GM12878 (cell line): ENCODE results near the gene FADS1. TPM values are rescaled to one million over a fixed set of nuclear protein-coding genes. Genes with fewer than 3 reads are reported as not detected.

ENCODE experiments used
- ATAC-seq: fragments of 200-7000 bp; cut with Tn5 transposase; 3 replicates; pipeline ENCODE4 v1.9.1; 2020; ENCODE audit warnings: mild to moderate bottlenecking, moderate library complexity
- BruUV-seq: library from RNA; stranded (reverse); fragments of 400-500 nt; replicated peaks from 2 replicates; lab custom pipeline; 2021; lab: Mats Ljungman, UMichigan
- CTCF ChIA-PET: fragments of 300-600 bp; sonication (Branson Sonifier 250); formaldehyde crosslinking; extraction: SDS; loops from one replicate; lab custom pipeline; 2021; ENCODE audit warnings: inconsistent platforms; lab: Yijun Ruan, JAX
- POLR2A ChIA-PET: fragments of 350-600 bp; formaldehyde crosslinking; extraction: SDS; loops from one replicate; lab custom pipeline; 2021; ENCODE audit warnings: inconsistent platforms; lab: Charles Lee
- RAD21 ChIA-PET: fragments of 300-600 bp; sonication (Branson Sonifier 250); formaldehyde crosslinking; loops from one replicate; lab custom pipeline; 2023; ENCODE audit warnings: antibody characterized with exemption; ENCODE audit not compliant: unreplicated experiment; lab: Charles Lee
- SMC1A ChIA-PET: fragments of 300-600 bp; sonication (Branson Sonifier 250); formaldehyde crosslinking; loops from one replicate; lab custom pipeline; 2023; ENCODE audit not compliant: unreplicated experiment, uncharacterized antibody; lab: Charles Lee
- DNase-seq: peaks from one replicate; pipeline ENCODE4 v3.0.0-alpha.2; 2011; ENCODE audit warnings: low read depth, low spot score
- FAIRE-seq: peaks from 3 replicates; lab custom pipeline; 2011; peaks lifted over from hg19 to GRCh38; lab: Jason Lieb, UNC
- H2AFZ ChIP-seq: 2 replicates; pipeline ENCODE4 v1.6.0; 2011; ENCODE audit warnings: low read depth, low read length, control low read depth; ENCODE audit not compliant: control insufficient read depth
- H3K27ac ChIP-seq: 2 replicates; pipeline ENCODE4 v1.5.1; 2011; ENCODE audit warnings: control low read depth; ENCODE audit not compliant: control insufficient read depth, insufficient read depth
- H3K27me3 ChIP-seq, 2 experiments: replicated peaks in 1 of 2; 2 replicates each; pipeline versions ENCODE4 v1.6.0 to v1.6.1; 2011; ENCODE audit warnings: low read length in 1 of 2; ENCODE audit not compliant: control insufficient read depth in 2 of 2, insufficient read depth in 2 of 2
- H3K36me3 ChIP-seq, 2 experiments: 2 replicates each; pipeline ENCODE4 v1.5.1; 2011; ENCODE audit warnings: low read length in 1 of 2; ENCODE audit not compliant: control insufficient read depth in 2 of 2, insufficient read depth in 2 of 2
- H3K4me1 ChIP-seq: 2 replicates; pipeline ENCODE4 v1.6.1; 2011; ENCODE audit warnings: mild to moderate bottlenecking, low read length, moderate library complexity, mixed read lengths; ENCODE audit not compliant: control insufficient read depth, insufficient read depth
- H3K4me2 ChIP-seq: 2 replicates; pipeline ENCODE4 v1.6.0; 2011; ENCODE audit warnings: control low read depth; ENCODE audit not compliant: control insufficient read depth, insufficient read depth
- H3K4me3 ChIP-seq: fragments of 200-600 bp; sonication (generic); 2 replicates; pipeline ENCODE4 v1.5.1; 2016
- H3K79me2 ChIP-seq: 2 replicates; pipeline ENCODE4 v1.6.0; 2011; ENCODE audit warnings: low read length; ENCODE audit not compliant: control insufficient read depth, insufficient read depth
- H3K9ac ChIP-seq: 2 replicates; pipeline ENCODE4 v1.8.0; 2011; ENCODE audit warnings: low read length, control low read depth, mixed read lengths; ENCODE audit not compliant: control insufficient read depth, insufficient read depth
- H3K9me3 ChIP-seq: replicated peaks from 3 replicates; pipeline ENCODE4 v1.5.1; 2011; ENCODE audit warnings: mild to moderate bottlenecking, low read length; ENCODE audit not compliant: control insufficient read depth, insufficient read depth
- H4K20me1 ChIP-seq: 2 replicates; pipeline ENCODE4 v1.6.0; 2011; ENCODE audit not compliant: control insufficient read depth, insufficient read depth
- CBX3 ChIP-seq: fragments of 200-600 bp; sonication (generic); IDR thresholded peaks from 2 replicates; pipeline ENCODE4 v1.6.1; 2016; ENCODE audit warnings: low read depth, borderline replicate concordance
- CREB1 ChIP-seq: IDR thresholded peaks from 2 replicates; pipeline ENCODE4 v1.6.1; 2012; ENCODE audit warnings: low read depth, mild to moderate bottlenecking, inconsistent platforms
- EED ChIP-seq: sonication (generic); IDR thresholded peaks from 2 replicates; pipeline ENCODE4 v1.6.1; 2016; ENCODE audit warnings: antibody characterized with exemption, low read depth
- NFYB ChIP-seq: IDR thresholded peaks from 2 replicates; pipeline ENCODE4 v1.6.1; 2011; ENCODE audit warnings: low read depth, mild to moderate bottlenecking, low read length, improper control_type of control experiment, moderate library complexity; ENCODE audit not compliant: insufficient read depth
- NR2F1 ChIP-seq: fragments of 450-650 bp; conservative IDR thresholded peaks from 2 replicates; pipeline ENCODE4 v1.6.1; 2017; ENCODE audit warnings: mild to moderate bottlenecking
- POLR2AphosphoS2 ChIP-seq: IDR thresholded peaks from 2 replicates; pipeline ENCODE4 v1.6.1; 2011; ENCODE audit warnings: low read depth, mild to moderate bottlenecking, low read length, improper control_type of control experiment, moderate library complexity
- POLR2AphosphoS5 ChIP-seq: IDR thresholded peaks from 2 replicates; pipeline ENCODE4 v1.6.1; 2011; ENCODE audit warnings: mild to moderate bottlenecking, low read length, inconsistent platforms
- RAD21 ChIP-seq: IDR thresholded peaks from 2 replicates; pipeline ENCODE4 v1.6.1; 2011; ENCODE audit warnings: mild to moderate bottlenecking, low read depth, low read length, moderate library complexity; ENCODE audit not compliant: insufficient read depth
- RELB ChIP-seq: fragments of 450-650 bp; IDR thresholded peaks from 2 replicates; pipeline ENCODE4 v1.6.1; 2017; ENCODE audit warnings: low read depth, mild to moderate bottlenecking, moderate library complexity
- RUNX3 ChIP-seq: IDR thresholded peaks from 2 replicates; pipeline ENCODE4 v1.6.1; 2012; ENCODE audit warnings: low read length, inconsistent platforms
- SMC3 ChIP-seq: IDR thresholded peaks from 2 replicates; pipeline ENCODE4 v1.6.1; 2011; ENCODE audit warnings: low read length, improper control_type of control experiment, borderline replicate concordance
- TCF7 ChIP-seq: IDR thresholded peaks from 2 replicates; pipeline ENCODE4 v1.6.1; 2014; ENCODE audit warnings: antibody characterized with exemption, borderline replicate concordance
- ZBTB33 ChIP-seq: fragments of 450-650 bp; IDR thresholded peaks from 2 replicates; pipeline ENCODE4 v1.6.1; 2017; ENCODE audit warnings: mild to moderate bottlenecking
- ZNF24 ChIP-seq: fragments of 450-650 bp; IDR thresholded peaks from 2 replicates; pipeline ENCODE4 v1.6.1; 2017; ENCODE audit warnings: antibody characterized with exemption, mild to moderate bottlenecking
- ZNF622 ChIP-seq: fragments of 450-650 bp; IDR thresholded peaks from 2 replicates; pipeline ENCODE4 v1.6.1; 2017; ENCODE audit warnings: mild to moderate bottlenecking, inconsistent platforms
- ZNF687 ChIP-seq: fragments of 450-650 bp; IDR thresholded peaks from 2 replicates; pipeline ENCODE4 v1.6.1; 2017; ENCODE audit warnings: mild to moderate bottlenecking, moderate library complexity
- WGBS: methylation state at CpG from one replicate; pipeline ENCODE4 v1.1.6; 2016; ENCODE audit warnings: low lambda C conversion rate; ENCODE audit not compliant: insufficient replicate concordance, insufficient coverage; ENCODE audit errors: missing lambda C conversion rate; 5-methylcytosine and 5-hydroxymethylcytosine counted together
- in situ Hi-C: fragments of 300-500 bp; cut with MboI; formaldehyde crosslinking; loops from 9 replicates; pipeline ENCODE4 v1.14.3; 2018; ENCODE audit warnings: mixed read lengths
- intact Hi-C: fragments of 100-400 bp; cut with micrococcal nuclease; formaldehyde crosslinking; loops from one replicate; pipeline ENCODE4 v1.14.2; 2022; ENCODE audit not compliant: unreplicated experiment
- polyA plus RNA-seq, 11 experiments: library from polyadenylated mRNA; depleted of rRNA in 4 of 11; unstranded in 6 of 11; stranded (reverse) in 5 of 11; fragments of >200 nt; fragmentation: Nextera tagmentation in 4 of 11; fragmentation: Illumina TruSeq in 1 of 11; extraction: Ambion mirVana in 4 of 11; extraction: Trizol in 1 of 11; gene quantifications; 1 replicate in 1 of 11; 2 replicates in 10 of 11; pipeline versions ENCODE4 v1.2.1 to v1.2.3, GENCODE V29; 2011 to 2016; ENCODE audit warnings: inconsistent platforms in 2 of 11, missing spikeins in 2 of 11, low read depth in 1 of 11
- total RNA-seq, 4 experiments: library from RNA; depleted of rRNA in 3 of 4; stranded (reverse); fragments of >200 nt in 3 of 4; fragmentation: Illumina TruSeq in 1 of 4; extraction: Trizol in 1 of 4; gene quantifications; 2 replicates each; pipeline versions ENCODE4 v1.2.1 to v1.2.3, GENCODE V29; 2013 to 2021

FADS1 gene
- total and polyA plus RNA-seq, 10 of the 15 experiments (the other 5 are each of a cell fraction or from before 2014, with no cell fraction given), result 8.8 to 73.9 (median 39.0) TPM

DNA sequence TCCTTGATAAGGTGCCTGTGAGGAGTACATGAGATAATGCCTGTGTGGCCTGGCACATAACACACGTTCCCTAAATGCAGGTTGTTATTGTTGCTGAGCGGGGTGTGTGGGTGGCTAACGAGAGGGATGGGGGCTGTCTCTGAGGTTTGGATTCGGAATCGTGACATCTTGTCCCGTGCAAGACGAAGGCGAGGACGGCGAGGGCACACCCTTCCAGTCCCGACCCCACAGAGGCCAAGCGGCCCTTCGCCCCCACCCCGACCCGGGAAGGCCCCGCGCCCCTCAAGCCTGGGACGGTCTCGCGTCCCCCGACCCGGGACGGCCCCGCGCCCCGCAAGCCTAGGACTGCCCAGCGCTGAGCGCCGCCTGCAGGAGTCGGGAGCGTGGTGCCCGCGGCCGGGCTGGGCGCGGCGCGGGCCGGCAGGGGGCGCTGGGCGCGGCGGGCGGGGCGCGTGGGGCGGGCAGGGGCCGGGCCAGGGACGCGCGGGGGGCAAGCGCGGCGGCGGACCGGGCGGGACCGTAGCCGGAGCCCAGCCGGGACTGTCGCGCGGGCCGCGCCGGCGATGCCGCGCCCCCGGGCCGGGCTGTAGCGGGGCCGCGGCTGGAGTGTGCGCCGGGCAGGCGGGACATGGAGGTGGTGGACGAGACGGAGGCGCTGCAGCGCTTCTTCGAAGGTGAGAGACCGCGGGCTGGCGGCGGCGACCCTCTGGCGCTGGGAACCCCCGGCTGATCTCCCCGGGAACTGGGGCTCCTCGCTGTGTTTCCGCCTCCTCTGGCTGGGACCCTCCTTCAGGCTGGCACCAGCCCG is 64.5 kb downstream of the FADS1 start, which contains the start of gene MYRF:
Gene MYRF, plus strand, starts transcription at position 520 of the 808 bp plus-strand sequence. Its CDS starts 109 bp downstream, at position 629.
- intact Hi-C loops (no loop called here), in situ Hi-C loops (no loop called here)
- Histone ChIP-seq H4K20me1 (no peaks in the 10 kb centered on the region), H3K36me3 (no peaks in the 10 kb centered on the region), H3K9me3 (no peaks in the 10 kb centered on the region), H3K9ac (no peak within 1 kb of the TSS), H3K27ac (no peak within 1 kb of the TSS), H3K27me3 (peaks cover 0 to 4% of the 10 kb centered on the region in 2 experiments; a peak in 1 of 4 replicates), H3K4me3 (no peak within 1 kb of the TSS), H3K4me1 (peaks cover 8% of the 10 kb centered on the region), H2AFZ (peak within 1 kb of the TSS; percentile 33), H3K79me2 (no peaks in the 10 kb centered on the region), H3K4me2 (peak within 1 kb of the TSS; percentile 22; the same call in 1 of the 2 replicates)
- peak; percentile 23 for ATAC-seq
- ChIA-PET CTCF (interaction anchor here (0.7 to 7.0 kb wide), 11 partner anchors 13 to 357 kb away, joined by 3 to 200 read pairs (median 4); partner anchors contain the start of genes FEN1 and TMEM258), POLR2A (interaction anchor here (1.2 to 8.0 kb wide), 3 partner anchors 14 to 63 kb away, joined by 3 to 60 read pairs (median 6); partner anchors contain the start of genes FEN1 and TMEM258), SMC1A (interaction anchor here (1.4 to 6.5 kb wide), 3 partner anchors 24 to 37 kb away, joined by 8 to 91 read pairs (median 15); partner anchors contain the start of genes FEN1 and TMEM258), RAD21 (interaction anchor here (1.0 to 1.5 kb wide), 4 partner anchors 23 to 36 kb away, joined by 4 to 7 read pairs (median 4); no protein-coding TSS in a partner anchor)
- no TSS peak for BruUV-seq
- DNase-seq, result no peak
- FAIRE-seq, result no peak
- 0% methylated on average over 7 of the region's 93 CpGs for WGBS
- no peak for TF ChIP-seq TCF7
- TF ChIP-seq ZBTB33, result no peak
- TF ChIP-seq SMC3, result no peak
- TF ChIP-seq EED, result no peak
- TF ChIP-seq RAD21, result 0 out of 2 replicates have a peak, but pooled peaks have one; percentile 13
- 0 out of 2 replicates have a peak, but pooled peaks have one; percentile 47 for TF ChIP-seq NR2F1
- no peak for TF ChIP-seq RUNX3
- no peak for TF ChIP-seq CBX3
- TF ChIP-seq ZNF622, result no peak
- no peak for TF ChIP-seq POLR2AphosphoS2
- TF ChIP-seq POLR2AphosphoS5, result no peak
- no peak for TF ChIP-seq RELB
- TF ChIP-seq ZNF24, result no peak
- TF ChIP-seq NFYB, result no peak
- no peak for TF ChIP-seq CREB1
- no peak for TF ChIP-seq ZNF687
